Endothelial cell of umbilical vein (primary cell): Measurements from ENCODE around the gene SLC30A4. TPM values are rescaled to one million over a fixed set of nuclear protein-coding genes. Genes with fewer than 3 reads are reported as not detected.

Experiments used
- BruUV-seq: library from RNA; stranded (reverse); fragments of 400-500 nt; replicated peaks from 2 replicates; lab custom pipeline; 2021; lab: Mats Ljungman, UMichigan
- CTCF ChIA-PET: fragments of 300-600, 350-600 bp; sonication (Branson Sonifier 250); formaldehyde crosslinking; loops from one replicate; lab custom pipeline; 2021; ENCODE audit warnings: antibody characterized with exemption, inconsistent platforms; lab: Charles Lee
- POLR2A ChIA-PET: fragments of 300-600, 350-600 bp; sonication (Branson Sonifier 250); formaldehyde crosslinking; loops from one replicate; lab custom pipeline; 2021; ENCODE audit warnings: antibody characterized with exemption, inconsistent platforms; lab: Charles Lee
- DNase-seq: peaks from one replicate; pipeline ENCODE4 v3.0.0-alpha.2; 2011; ENCODE audit warnings: low read depth, low spot score
- FAIRE-seq: peaks from 2 replicates; lab custom pipeline; 2011; peaks lifted over from hg19 to GRCh38; lab: Jason Lieb, UNC
- H2AFZ ChIP-seq: 2 replicates; pipeline ENCODE4 v1.6.0; 2012; ENCODE audit warnings: low read depth, low read length, control low read depth, inconsistent platforms
- H3K27ac ChIP-seq: 2 replicates; pipeline ENCODE4 v1.5.1; 2011; ENCODE audit warnings: low read depth, mild to moderate bottlenecking, control low read depth, low read length, moderate library complexity; ENCODE audit not compliant: insufficient read depth
- H3K27me3 ChIP-seq, 2 experiments: 2 replicates each; pipeline versions ENCODE4 v1.6.0 to v1.6.1; 2011; ENCODE audit warnings: low read length in 2 of 2, mixed read lengths in 1 of 2; ENCODE audit not compliant: control insufficient read depth in 2 of 2, insufficient read depth in 2 of 2
- H3K36me3 ChIP-seq, 2 experiments: 2 replicates in 1 of 2; 3 replicates in 1 of 2; pipeline ENCODE4 v1.5.1; 2011; ENCODE audit warnings: low read length in 2 of 2, mild to moderate bottlenecking in 1 of 2, moderate library complexity in 1 of 2; ENCODE audit not compliant: control insufficient read depth in 2 of 2, insufficient read depth in 2 of 2; ENCODE audit errors: extremely low read depth in 1 of 2
- H3K4me1 ChIP-seq: 3 replicates; pipeline ENCODE4 v1.5.1; 2011; ENCODE audit warnings: mild to moderate bottlenecking, low read length; ENCODE audit not compliant: control insufficient read depth, insufficient read depth; ENCODE audit errors: extremely low read depth
- H3K4me2 ChIP-seq: 2 replicates; pipeline ENCODE4 v1.6.1; 2011; ENCODE audit warnings: low read length, control low read depth, mixed read lengths; ENCODE audit not compliant: insufficient read depth
- H3K4me3 ChIP-seq, 3 experiments: fragments of 200-600 bp in 1 of 3; sonication (generic), shearing (Covaris generic) in 1 of 3; replicated peaks in 1 of 3; 2 replicates each; pipeline ENCODE4 v1.5.1; 2011 to 2016; ENCODE audit warnings: control low read depth in 3 of 3, low read length in 3 of 3, mild to moderate bottlenecking in 2 of 3, inconsistent platforms in 1 of 3, low read depth in 1 of 3, moderate library complexity in 1 of 3; ENCODE audit not compliant: insufficient read depth in 1 of 3
- H3K79me2 ChIP-seq: 2 replicates; pipeline ENCODE4 v1.6.0; 2012; ENCODE audit warnings: low read length, inconsistent platforms; ENCODE audit not compliant: control insufficient read depth, insufficient read depth
- H3K9ac ChIP-seq: replicated peaks from 2 replicates; pipeline ENCODE3; 2011; ENCODE audit warnings: low read length, control low read depth; ENCODE audit not compliant: insufficient read depth; ENCODE audit errors: extremely low read depth
- H3K9me1 ChIP-seq: replicated peaks from 3 replicates; pipeline ENCODE4 v1.6.0; 2011; ENCODE audit warnings: mild to moderate bottlenecking, low read length; ENCODE audit not compliant: control insufficient read depth, insufficient read depth; ENCODE audit errors: extremely low read depth
- H3K9me3 ChIP-seq: replicated peaks from 2 replicates; pipeline ENCODE4 v1.5.1; 2012; ENCODE audit warnings: low read length, inconsistent platforms; ENCODE audit not compliant: control insufficient read depth, insufficient read depth
- H4K20me1 ChIP-seq: replicated peaks from 2 replicates; pipeline ENCODE3; 2011; ENCODE audit warnings: mild to moderate bottlenecking, low read length; ENCODE audit not compliant: control insufficient read depth, insufficient read depth; ENCODE audit errors: extremely low read depth
- EZH2 ChIP-seq: IDR thresholded peaks from 2 replicates; pipeline ENCODE4 v1.6.1; 2012; ENCODE audit warnings: borderline replicate concordance, low read depth, mild to moderate bottlenecking, moderate library complexity, low read length, inconsistent platforms; ENCODE audit not compliant: severe bottlenecking
- FOS ChIP-seq: IDR thresholded peaks from 2 replicates; pipeline ENCODE4 v1.6.1; 2011; ENCODE audit warnings: mild to moderate bottlenecking, low read length, moderate library complexity, borderline replicate concordance; ENCODE audit not compliant: insufficient read depth
- GATA2 ChIP-seq: IDR thresholded peaks from 2 replicates; pipeline ENCODE4 v1.7.0; 2011; ENCODE audit warnings: low read depth, mild to moderate bottlenecking, moderate library complexity, mixed read lengths, low read length; ENCODE audit not compliant: insufficient read length, insufficient read depth
- JUN ChIP-seq: IDR thresholded peaks from 2 replicates; pipeline ENCODE4 v1.6.1; 2011; ENCODE audit warnings: borderline replicate concordance, low read depth; ENCODE audit not compliant: insufficient read length, insufficient read depth
- MYC ChIP-seq: IDR thresholded peaks from one replicate; pipeline ENCODE4 v1.6.1; 2011; ENCODE audit warnings: mild to moderate bottlenecking, low read depth, low read length
- POLR2A ChIP-seq: IDR thresholded peaks from 2 replicates; pipeline ENCODE4 v1.6.1; 2012; ENCODE audit warnings: low read depth, mild to moderate bottlenecking, control low read depth, low read length
- POLR2AphosphoS5 ChIP-seq: IDR thresholded peaks from 2 replicates; pipeline ENCODE4 v1.6.1; 2012; ENCODE audit warnings: low read depth, mild to moderate bottlenecking, control low read depth, low read length, moderate library complexity; ENCODE audit not compliant: insufficient read depth
- dilution Hi-C: fragments of 300-500 bp; cut with MboI; formaldehyde crosslinking; loops from one replicate; pipeline ENCODE4 v1.15.0; 2019; ENCODE audit warnings: low sequenced_read_pairs; ENCODE audit not compliant: extremely low pct_ligation_motif_present
- intact Hi-C: fragments of 100-400 bp; cut with micrococcal nuclease; formaldehyde crosslinking; loops from one replicate; pipeline ENCODE4 v1.10.0; 2022
- polyA plus RNA-seq, 4 experiments: library from polyadenylated mRNA; depleted of rRNA in 3 of 4; stranded (reverse) in 3 of 4; unstranded in 1 of 4; fragments of >200 nt; gene quantifications; 2 replicates each; pipeline versions ENCODE4 v1.2.1 to v1.2.3, GENCODE V29; 2011 to 2012; ENCODE audit warnings: missing spikeins in 1 of 4
- total RNA-seq: library from RNA; stranded (reverse); gene quantifications from 2 replicates; pipeline ENCODE4 v1.2.3, GENCODE V29; 2021
- TF ChIP-seq, protein P1 (sequence below), 2 donors: IDR thresholded peaks; 1 replicate in 1 of 2; 2 replicates in 1 of 2; pipeline ENCODE4 v1.5.1; 2011; ENCODE audit warnings: low read length in 2 of 2, mild to moderate bottlenecking in 2 of 2, moderate library complexity in 2 of 2, control low read depth in 1 of 2, inconsistent platforms in 1 of 2, low read depth in 1 of 2; ENCODE audit not compliant: insufficient read depth in 1 of 2; ENCODE audit errors: extremely low read depth in 1 of 2
- TF ChIP-seq, protein P2 (sequence below): IDR thresholded peaks from 2 replicates; pipeline ENCODE4 v1.6.1; 2011; ENCODE audit not compliant: insufficient read depth, insufficient read length

SLC30A4 gene
- total and polyA plus RNA-seq, 2 donors (not counting 3 experiments of a cell fraction or from before 2014, with no cell fraction given), result 2.7 to 3.9 TPM

DNA sequence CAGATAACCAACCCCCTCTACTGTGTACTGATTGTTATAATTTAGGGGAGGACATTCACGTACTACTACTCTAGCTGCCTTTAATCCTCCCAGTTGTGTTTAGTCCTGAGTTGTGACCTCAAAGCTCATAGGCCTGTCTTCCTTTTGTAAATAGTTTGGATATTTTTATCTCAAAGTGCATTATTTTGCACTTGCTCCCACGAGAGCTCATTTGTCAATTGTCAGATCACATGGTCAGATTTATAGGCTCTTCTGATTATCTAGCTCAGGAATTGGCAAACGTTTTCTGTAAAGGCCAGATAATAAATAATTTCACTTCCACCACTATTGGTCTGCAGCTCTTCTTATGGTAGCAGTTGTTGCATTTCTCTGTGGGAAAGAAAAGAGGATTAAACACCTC is 14.4 kb upstream of the SLC30A4 start:
- intact Hi-C loops, result no loop called here
- ChIA-PET CTCF (no interaction called here), POLR2A (interaction anchor here (0.5 kb wide), 1 partner anchor 55 kb away, joined by 6 read pairs; no protein-coding TSS in a partner anchor)
- no peaks in the 10 kb centered on the region for H3K79me2 ChIP-seq
- no peaks in the 10 kb centered on the region for H3K9me1 ChIP-seq
- dilution Hi-C loops, result no loop called here
- no peak for DNase-seq
- TF ChIP-seq GATA2, result no peak
- H3K4me1 ChIP-seq, result no peaks in the 10 kb centered on the region
- no peak overlapping the region for H3K4me2 ChIP-seq
- H4K20me1 ChIP-seq, result no peaks in the 10 kb centered on the region
- H3K27ac ChIP-seq, result no peak overlapping the region
- H3K9me3 ChIP-seq, result no peaks in the 10 kb centered on the region
- H3K4me3 ChIP-seq, result no peak overlapping the region
- no peak overlapping the region for H2AFZ ChIP-seq
- no peak overlapping the region for H3K9ac ChIP-seq
- BruUV-seq, result no TSS peak
- no peaks in the 10 kb centered on the region for H3K36me3 ChIP-seq
- no peaks in the 10 kb centered on the region for H3K27me3 ChIP-seq
- no peak for FAIRE-seq

DNA sequence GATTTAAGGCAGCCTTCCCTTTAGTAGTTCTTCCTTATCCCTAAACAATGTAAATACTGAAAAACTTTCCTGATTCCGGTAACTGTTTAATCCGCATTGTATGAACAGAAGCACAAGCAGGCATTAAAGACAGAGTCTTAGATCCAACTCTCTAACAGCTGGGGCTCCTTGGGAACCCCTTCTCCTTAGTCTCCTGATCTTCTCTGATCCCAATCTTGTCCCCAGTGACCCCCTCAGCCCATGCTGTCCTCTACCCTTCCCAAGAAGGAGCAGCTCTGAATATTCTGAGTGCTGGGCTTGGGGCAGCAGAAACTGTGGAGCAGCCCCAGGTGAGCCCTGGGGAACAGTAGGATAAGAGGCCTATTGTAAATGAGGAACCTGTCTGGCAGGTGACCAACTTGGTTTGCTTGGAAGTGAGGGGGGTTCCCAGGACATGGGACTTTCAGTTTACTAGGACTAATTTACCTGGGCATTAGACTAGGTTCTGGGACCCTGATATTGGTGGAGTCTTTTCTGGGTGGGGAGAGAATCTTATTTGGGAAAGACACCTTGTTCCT is 13.0 kb upstream of the SLC30A4 start:
- H2AFZ ChIP-seq, result no peak overlapping the region
- H3K9me3 ChIP-seq, result no peaks in the 10 kb centered on the region
- H3K9me1 ChIP-seq, result no peaks in the 10 kb centered on the region
- DNase-seq (no peak), FAIRE-seq (no peak)
- H3K4me2 ChIP-seq, result no peak overlapping the region
- H3K79me2 ChIP-seq, result no peaks in the 10 kb centered on the region
- TF ChIP-seq, protein P1, sequence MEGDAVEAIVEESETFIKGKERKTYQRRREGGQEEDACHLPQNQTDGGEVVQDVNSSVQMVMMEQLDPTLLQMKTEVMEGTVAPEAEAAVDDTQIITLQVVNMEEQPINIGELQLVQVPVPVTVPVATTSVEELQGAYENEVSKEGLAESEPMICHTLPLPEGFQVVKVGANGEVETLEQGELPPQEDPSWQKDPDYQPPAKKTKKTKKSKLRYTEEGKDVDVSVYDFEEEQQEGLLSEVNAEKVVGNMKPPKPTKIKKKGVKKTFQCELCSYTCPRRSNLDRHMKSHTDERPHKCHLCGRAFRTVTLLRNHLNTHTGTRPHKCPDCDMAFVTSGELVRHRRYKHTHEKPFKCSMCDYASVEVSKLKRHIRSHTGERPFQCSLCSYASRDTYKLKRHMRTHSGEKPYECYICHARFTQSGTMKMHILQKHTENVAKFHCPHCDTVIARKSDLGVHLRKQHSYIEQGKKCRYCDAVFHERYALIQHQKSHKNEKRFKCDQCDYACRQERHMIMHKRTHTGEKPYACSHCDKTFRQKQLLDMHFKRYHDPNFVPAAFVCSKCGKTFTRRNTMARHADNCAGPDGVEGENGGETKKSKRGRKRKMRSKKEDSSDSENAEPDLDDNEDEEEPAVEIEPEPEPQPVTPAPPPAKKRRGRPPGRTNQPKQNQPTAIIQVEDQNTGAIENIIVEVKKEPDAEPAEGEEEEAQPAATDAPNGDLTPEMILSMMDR (IDR thresholded peaks at IDR 0.05; ENCODE audit: extremely low read depth in 1 of 2, insufficient read depth in 1 of 2, low read depth in 1 of 2, low read length in 2 of 2), result no peak
- no peak for TF ChIP-seq MYC
- TF ChIP-seq EZH2, result no peak
- TF ChIP-seq POLR2A, result no peak
- no peak for TF ChIP-seq JUN
- TF ChIP-seq, protein P2, sequence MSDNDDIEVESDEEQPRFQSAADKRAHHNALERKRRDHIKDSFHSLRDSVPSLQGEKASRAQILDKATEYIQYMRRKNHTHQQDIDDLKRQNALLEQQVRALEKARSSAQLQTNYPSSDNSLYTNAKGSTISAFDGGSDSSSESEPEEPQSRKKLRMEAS, result no peak
- no peak for TF ChIP-seq GATA2
- TF ChIP-seq POLR2AphosphoS5, result no peak
- TF ChIP-seq FOS, result no peak
- no TSS peak for BruUV-seq
- CTCF ChIA-PET, result interaction anchor here (1.0 kb wide), 1 partner anchor 76 kb away, joined by 4 read pairs; no protein-coding TSS in a partner anchor
- no peaks in the 10 kb centered on the region for H3K4me1 ChIP-seq
- POLR2A ChIA-PET, result no interaction called here
- dilution Hi-C loops (no loop called here), intact Hi-C loops (no loop called here)
- H3K36me3 ChIP-seq, result no peaks in the 10 kb centered on the region
- H3K27ac ChIP-seq, result no peak overlapping the region
- peaks cover 0 to 2% of the 10 kb centered on the region in 2 experiments for H3K27me3 ChIP-seq
- no peak overlapping the region for H3K9ac ChIP-seq
- no peaks in the 10 kb centered on the region for H4K20me1 ChIP-seq
- no peak overlapping the region for H3K4me3 ChIP-seq
